T-helper 2 cell (primary cell): ENCODE measurements around the gene KNL1.
"Not testable (repeated sequence)": the region's sequence is repeated elsewhere in the genome, so short reads cannot be mapped to it uniquely, and the experiment has no call there.

Source experiments
- DNase-seq, 5 experiments: peaks; one replicate each; pipeline versions ENCODE4 v3.0.0 to v3.0.0-alpha.2; 2012 to 2022
- total RNA-seq, 2 donors: gene quantifications; one replicate each; lab custom pipeline; 2026; lab: John Stamatoyannopoulos, UW

Gene KNL1
- 12.8 to 19.7 reads per million in 2 donors for total RNA-seq

DNA sequence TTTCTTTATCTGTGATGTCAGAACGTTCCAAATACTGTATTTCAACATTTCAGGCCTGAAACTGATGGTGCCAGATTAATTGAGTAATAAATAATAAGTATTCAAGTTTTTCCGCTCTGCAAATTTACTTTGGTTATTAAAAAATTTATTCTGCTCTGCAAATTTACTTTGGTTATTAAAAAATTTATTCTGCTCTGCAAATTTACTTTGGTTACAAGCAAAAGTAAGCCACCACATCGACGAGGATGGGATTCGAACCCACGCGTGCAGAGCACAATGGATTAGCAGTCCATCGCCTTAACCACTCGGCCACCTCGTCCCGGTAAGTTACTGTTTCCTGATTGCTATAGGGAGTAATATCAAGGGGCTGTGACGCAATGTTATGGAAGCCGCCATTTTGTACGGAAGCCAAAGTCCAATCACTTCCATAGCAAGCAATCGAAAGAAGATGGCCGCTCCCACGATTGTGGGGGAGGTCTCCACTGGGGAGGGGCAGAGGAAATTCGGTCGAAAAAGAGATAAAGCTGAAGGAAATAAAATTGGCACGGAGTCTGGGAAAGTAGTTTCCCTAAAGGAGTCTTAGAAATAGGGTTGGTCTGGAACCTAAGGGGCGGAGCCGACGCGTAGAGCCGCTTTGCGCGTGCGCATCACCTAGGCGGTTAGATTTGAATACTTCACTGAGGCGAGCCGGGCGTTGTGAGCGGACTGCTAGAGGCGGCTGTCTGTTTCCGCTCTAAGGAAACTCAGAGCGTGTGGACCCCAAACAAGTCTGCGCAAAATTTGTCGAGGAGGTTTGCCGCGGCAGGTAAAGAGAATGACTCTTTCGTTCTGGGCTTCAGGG lies at the start of gene KNL1:
Gene KNL1, plus strand, starts transcription at position 662 of the 841 bp plus-strand sequence. CDS start 8,683 bp downstream, outside the sequence.
- peak; percentile 75 to 93 (median 82) for DNase-seq

DNA sequence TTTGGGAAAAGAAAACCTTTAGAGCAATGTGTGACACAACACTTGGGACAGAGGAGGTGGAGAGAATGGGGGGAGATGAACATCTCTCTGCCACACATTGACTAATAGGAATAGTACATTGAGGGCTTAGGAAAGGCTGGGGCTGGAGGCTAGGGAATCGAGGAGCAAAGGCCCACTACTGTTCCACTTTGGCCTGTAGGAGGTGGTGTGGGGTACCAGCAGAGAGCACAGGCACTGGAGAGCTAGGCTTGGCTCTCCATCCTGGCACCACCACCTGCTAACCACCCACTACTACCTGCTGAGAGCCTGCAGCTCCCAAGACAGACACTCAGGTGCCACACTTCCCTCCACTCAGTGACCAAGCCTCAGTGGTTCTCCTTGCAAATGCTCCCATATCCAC lies 48.6 kb upstream of the KNL1 start:
- no peak for DNase-seq

- no peak for DNase-seq
These were observed 45.4 kb upstream of the KNL1 start for GRCh38 chr15:40548610-40549009.

- no peak for DNase-seq
These were observed 44.2 kb upstream of the KNL1 start for GRCh38 chr15:40549894-40550293.

- DNase-seq = no peak
These were observed 43.6 kb upstream of the KNL1 start for GRCh38 chr15:40550341-40551037.

DNA sequence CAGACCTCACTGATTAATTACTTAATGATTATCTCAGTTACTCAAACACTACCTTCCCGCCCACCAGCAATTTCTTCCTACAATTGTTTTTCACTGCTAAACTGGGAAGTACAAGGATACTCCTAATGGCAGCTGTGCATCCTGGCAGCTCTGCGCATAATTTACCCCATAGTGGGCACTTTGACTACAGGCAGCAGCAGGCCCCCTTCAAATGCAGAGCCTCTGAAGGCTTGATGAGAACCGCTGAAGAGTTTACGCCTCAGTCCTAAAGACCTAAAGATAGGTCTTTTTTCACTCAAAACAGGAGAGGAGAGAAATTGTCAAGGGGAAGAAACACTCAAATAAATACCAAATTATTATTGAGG lies 39.9 kb upstream of the KNL1 start:
- DNase-seq = no peak

DNA sequence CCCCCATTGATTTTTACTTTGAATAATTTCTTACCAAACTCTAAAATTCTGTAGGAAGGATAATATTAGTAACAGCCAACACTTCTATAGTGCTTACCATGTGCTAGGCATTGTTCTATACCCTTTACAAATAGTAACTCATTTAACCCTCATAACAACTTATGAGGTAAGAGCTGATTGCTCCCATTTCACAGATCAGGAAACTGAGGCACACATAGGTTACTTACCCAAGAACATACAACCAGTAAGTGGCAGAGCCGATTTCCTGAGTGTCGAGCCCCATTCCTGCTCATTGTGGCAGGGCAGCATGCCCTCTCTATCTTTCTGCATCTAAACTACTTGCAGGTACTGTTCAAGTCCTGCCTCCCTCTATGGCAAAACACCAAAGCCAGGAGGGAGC lies 38.2 kb upstream of the KNL1 start:
- no peak for DNase-seq

GRCh38 chr15:40558952-40559742 lies 34.9 kb upstream of the KNL1 start:
- DNase-seq = no peak

DNA sequence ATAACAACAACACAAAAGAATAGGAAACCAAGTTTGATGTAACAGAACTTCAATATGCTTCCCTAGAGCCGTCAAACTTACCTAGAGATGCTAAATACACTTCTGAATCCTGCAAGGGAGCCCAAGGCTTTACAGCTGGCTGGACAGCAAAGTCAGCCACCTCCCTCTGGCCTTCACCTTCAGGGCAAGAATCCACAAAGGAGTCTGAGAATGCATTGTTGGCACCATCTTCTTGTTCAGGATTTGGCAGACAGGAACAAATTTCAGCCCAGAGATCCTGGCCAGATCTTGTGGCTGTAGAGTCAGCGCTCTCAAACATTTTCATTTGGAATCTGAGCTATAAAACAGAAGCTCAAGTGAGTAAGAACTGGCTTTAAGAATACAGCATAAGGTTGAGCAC lies 31.4 kb upstream of the KNL1 start:
- DNase-seq = no peak

- no peak for DNase-seq
These were observed 30.6 kb upstream of the KNL1 start for GRCh38 chr15:40563426-40563825.

DNA sequence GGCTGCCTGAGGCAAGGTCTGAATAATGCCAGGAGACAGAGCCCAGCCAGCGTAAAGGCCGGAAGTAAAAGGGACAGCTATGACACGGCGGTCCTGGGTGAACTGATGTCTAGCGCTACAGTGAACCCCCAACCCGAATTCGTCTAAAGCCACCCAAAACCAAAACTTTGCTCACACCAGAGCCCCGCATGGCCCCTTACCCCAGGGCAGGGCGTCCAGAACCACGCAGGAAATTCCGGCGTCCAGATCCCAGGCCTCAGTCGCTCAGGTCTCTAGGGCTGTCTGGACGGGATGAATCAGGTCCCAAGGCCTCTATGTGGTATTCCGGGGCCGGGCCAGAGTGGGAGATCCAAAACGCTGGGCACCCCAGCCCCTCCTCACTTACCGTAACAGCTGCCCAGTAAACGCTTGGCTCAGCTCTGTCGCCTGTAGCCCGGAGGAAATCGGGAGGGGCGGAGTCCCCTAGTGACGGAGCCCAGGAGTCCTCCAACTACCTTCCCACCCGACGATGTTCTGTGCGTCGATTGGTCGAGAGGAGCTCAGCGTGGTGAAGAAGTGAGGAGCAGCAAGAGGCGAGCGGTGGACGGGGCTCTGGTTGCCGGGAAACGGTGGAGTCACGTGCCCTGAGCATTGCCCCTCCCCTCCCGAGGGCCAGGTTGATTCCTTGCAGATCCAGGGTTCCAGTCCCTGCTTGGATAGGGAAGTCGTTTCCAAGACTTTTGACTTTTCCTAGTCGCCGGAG lies 29.3 kb upstream of the KNL1 start, which contains the start of gene CCDC32:
Gene CCDC32, minus strand, starts transcription at position 452 of the 742 bp plus-strand sequence. CDS start 2,027 bp downstream, outside the sequence.
- peak; percentile 82 to 99 (median 93) for DNase-seq

DNA sequence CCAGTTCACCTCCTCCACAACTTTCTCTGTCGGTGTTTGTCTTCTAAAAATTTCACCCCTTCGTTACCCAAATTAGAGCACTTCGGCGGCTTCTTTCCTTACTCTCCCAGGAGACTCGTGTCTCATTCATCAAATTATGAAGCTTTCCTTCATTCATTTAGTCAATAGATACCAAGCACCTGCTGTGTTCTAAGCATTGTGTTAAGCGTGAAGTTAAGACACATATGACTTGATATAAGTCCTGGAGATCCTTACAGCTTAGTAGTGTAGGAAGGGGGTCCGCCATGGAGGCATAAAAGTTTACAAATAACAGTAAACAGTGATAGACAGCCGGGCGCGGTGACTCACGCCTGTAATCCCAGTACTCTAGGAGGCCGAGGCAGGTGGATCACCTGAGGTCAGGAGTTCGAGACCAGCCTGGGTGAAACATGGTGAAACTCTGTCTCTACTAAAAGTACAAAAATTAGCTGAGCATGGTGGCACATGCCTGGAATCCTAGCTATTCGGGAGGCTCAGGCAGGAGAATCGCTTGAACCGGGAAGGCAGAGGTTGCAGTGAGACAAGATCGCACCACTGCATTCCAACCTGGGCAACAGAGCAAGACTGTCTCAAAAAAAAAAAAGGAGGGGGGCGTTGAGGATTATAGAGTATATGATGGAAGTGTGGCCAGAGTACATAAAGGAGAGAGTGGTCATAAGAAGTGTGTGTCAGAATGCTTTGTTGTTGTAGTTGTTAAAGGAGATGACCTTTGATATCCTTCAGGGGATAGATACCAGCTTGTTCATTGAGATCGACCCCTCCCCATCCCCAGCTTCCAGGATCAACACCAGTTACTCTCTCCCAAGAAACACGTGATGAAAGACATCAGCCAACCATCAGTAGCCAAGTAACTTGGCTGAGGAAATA lies 28.5 kb upstream of the KNL1 start:
- DNase-seq = no peak

DNA sequence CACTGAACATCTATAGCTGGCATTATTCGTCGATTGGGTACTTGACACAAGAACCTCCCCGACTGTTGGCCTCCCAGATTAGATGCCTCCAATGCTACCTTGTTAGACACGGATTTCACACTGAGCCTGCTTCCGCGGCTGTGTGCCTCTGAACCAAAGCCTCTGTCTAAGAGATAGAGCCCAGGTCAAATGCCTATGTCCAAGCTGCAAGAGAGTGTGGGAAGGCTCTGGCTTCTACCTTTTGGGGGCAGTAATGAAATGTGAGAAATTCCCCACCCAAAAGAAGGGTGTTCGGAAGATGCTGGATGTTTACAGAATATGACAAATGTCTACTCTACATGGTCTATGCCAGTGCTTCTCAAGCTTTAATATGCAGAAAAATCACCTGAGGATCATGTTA lies 26.9 kb upstream of the KNL1 start:
- no peak for DNase-seq

- DNase-seq = peak; percentile 75 to 93 (median 87)
These were observed 24.7 kb upstream of the KNL1 start, which contains the start of gene RPUSD2 for GRCh38 chr15:40569129-40569953. RPUSD2 (plus strand) TSS chr15:40569299; CDS start chr15:40569338, 39 bp downstream.

DNA sequence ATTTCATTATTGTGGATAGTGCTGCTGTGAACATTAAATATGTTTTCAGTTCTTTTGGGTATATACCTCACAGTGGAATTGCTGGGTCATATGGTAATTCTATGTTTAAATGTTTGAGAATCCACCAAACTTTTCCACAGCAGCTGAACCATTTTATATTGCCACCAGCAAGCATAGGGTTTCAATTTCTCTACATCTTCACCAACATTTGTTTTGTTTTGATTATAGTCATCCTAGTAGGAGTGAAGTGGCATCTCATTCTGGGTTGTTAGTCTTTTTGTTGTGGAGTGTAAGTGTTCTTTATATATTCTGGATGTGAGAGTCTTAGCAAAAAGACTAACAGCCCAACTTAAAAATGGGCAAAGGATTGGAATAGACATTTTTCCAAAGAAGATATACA lies 18.9 kb upstream of the KNL1 start:
- no peak for DNase-seq

DNA sequence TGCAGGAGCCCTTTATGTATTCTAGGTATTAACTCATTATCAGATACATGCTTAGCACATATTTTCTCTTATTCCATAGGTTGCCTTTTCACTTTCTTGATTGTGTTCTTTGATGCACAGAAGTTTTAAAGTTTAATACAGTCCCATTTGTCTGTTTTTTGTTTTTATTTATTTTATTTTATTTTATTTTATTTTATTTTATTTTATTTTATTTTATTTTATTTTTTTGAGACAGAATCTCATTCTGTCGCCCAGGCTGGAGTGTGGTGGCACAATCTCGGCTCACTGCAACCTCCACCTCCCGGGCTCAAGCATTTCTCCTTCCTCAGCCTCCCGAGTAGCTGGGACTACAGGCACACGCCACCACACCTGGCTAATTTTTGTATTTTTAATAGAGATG lies 17.1 kb upstream of the KNL1 start:
- not testable (repeated sequence) for DNase-seq

- no peak for DNase-seq
These were observed 15.2 kb upstream of the KNL1 start for GRCh38 chr15:40578892-40579291.

DNA sequence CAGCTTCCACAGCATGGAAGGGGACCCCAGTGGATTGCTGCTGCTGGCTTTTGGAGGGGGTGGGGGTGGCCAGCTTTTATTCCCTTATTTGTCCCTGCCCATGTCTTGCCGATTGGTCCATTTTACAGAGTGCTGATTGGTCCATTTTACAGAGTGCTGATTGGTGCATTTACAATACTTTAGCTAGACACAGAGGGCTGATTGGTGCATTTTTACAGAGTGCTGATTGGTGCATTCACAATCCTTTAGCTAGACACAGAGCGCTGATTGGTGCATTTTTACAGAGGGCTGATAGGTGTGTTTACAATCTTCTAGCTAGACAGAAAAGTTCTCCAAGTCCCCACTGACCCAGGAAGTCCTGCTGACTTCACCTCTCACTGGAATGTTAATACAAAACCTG lies 12.3 kb upstream of the KNL1 start:
- DNase-seq = not testable (repeated sequence)

GRCh38 chr15:40582726-40583246 lies 11.3 kb upstream of the KNL1 start:
- DNase-seq = peak in 2 of 5 experiments; percentile 3 to 73

- DNase-seq = no peak
These were observed 9.9 kb upstream of the KNL1 start for GRCh38 chr15:40584191-40584590.
